ENCODE results near the gene TTC12. TPM values are rescaled to one million over a fixed set of nuclear protein-coding genes. Genes with fewer than 3 reads are reported as not detected.

TTC12 gene
- polyA plus RNA-seq, 1 of the 3 experiments (the other 2 are of a cell fraction): 15.1 TPM

DNA sequence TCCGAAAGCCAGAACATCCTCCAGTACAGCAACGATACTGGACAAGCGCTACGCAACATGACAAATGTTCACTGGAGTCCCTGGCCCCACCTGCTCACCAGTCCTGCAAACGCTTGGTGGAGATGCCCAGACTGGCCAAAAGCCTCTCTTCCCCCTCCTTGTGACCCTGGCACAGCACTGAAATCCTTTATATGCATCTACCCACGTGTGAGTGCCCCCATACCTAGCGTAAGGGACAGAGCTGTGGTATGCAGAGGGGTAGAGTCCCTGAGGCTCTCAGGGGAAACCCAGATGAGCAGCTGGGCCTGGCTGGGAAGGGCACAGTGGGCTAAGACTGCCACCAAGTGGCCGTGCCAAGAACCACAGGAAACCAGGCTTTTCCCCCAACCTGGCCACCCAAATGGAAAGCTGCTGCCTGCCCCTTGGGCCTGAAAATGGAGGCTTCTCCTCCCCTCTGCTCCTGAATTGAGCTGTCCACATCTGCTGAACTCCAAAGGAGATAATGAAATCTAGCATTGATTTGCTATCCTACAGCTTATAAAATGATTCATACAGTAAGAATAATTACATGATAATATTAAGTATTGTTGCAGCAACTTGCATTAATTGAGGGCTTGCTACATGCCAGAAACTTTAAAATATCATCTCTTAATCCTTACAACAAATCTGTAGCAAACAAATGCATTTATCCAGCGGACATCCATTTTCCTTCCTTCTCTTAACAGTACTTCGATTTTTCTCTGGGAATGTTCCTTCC lies 24.8 kb upstream of the TTC12 start:
- WGBS (ENCODE audit: low lambda C conversion rate): 62% methylated on average over 7 of the region's 10 CpGs
- H3K9me3 ChIP-seq: no peaks in the 10 kb centered on the region
- H3F3A ChIP-seq (replicated peaks; ENCODE audit: insufficient read depth): no peaks in the 10 kb centered on the region
- H3K27ac ChIP-seq (ENCODE audit: low read depth in 2 of 2, low read length in 1 of 2): no peak overlapping the region
- H4K20me1 ChIP-seq (ENCODE audit: insufficient read depth): no peaks in the 10 kb centered on the region
- no peaks in the 10 kb centered on the region for H3K27me3 ChIP-seq (ENCODE audit: insufficient read depth)
- H3K4me2 ChIP-seq: no peak overlapping the region
- POLR2A ChIA-PET: interaction anchor here (1.0 to 2.0 kb wide), 3 partner anchors 327 to 701 kb away, joined by 3 to 6 read pairs (median 5); no protein-coding TSS in a partner anchor
- H3K4me1 ChIP-seq (ENCODE audit: control insufficient read depth in 1 of 2, insufficient read depth in 2 of 2, low read depth in 1 of 2, low read length in 1 of 2): peaks cover 0 to 8% of the 10 kb centered on the region in 2 experiments; a peak in 2 of 4 replicates
- no peaks in the 10 kb centered on the region for H3K36me3 ChIP-seq (replicated peaks in 1 of 2; ENCODE audit: control insufficient read depth in 1 of 2, insufficient read depth in 2 of 2, low read length in 1 of 2)
- H3K79me2 ChIP-seq (ENCODE audit: insufficient read depth): no peaks in the 10 kb centered on the region
- no peak overlapping the region for H3K9ac ChIP-seq
- H2AFZ ChIP-seq (ENCODE audit: low read depth): no peak overlapping the region
- H3K4me3 ChIP-seq (ENCODE audit: low read depth in 2 of 2, low read length in 1 of 2): no peak overlapping the region; a peak in 1 of 4 replicates
- peak; percentile 83 for DNase-seq
- TF ChIP-seq EP300 (IDR thresholded peaks at IDR 0.05; ENCODE audit: borderline replicate concordance in 1 of 2, low read depth in 1 of 2, low read length in 1 of 2) (no peak), MXI1 (IDR thresholded peaks at IDR 0.05; ENCODE audit: low read depth, low read length) (0 out of 2 replicates have a peak, but pooled peaks have one; percentile 18), POLR2AphosphoS5 (IDR thresholded peaks at IDR 0.05; ENCODE audit: low read depth, low read length) (no peak), RCOR1 (IDR thresholded peaks at IDR 0.05; ENCODE audit: low read length) (no peak), RFX5 (IDR thresholded peaks at IDR 0.05; ENCODE audit: low read length) (0 out of 2 replicates have a peak, but pooled peaks have one; percentile 19), FOSL2 (IDR thresholded peaks at IDR 0.05; ENCODE audit: borderline replicate concordance, low read depth) (no peak), SMC3 (IDR thresholded peaks at IDR 0.05; ENCODE audit: low read depth, low read length) (peak; percentile 97), GATA2 (CRISPR knock-in tag; IDR thresholded peaks at IDR 0.05) (no peak), RAD21 (IDR thresholded peaks at IDR 0.05; ENCODE audit: low read length) (peak; percentile 100)
- TF ChIP-seq, protein P1, sequence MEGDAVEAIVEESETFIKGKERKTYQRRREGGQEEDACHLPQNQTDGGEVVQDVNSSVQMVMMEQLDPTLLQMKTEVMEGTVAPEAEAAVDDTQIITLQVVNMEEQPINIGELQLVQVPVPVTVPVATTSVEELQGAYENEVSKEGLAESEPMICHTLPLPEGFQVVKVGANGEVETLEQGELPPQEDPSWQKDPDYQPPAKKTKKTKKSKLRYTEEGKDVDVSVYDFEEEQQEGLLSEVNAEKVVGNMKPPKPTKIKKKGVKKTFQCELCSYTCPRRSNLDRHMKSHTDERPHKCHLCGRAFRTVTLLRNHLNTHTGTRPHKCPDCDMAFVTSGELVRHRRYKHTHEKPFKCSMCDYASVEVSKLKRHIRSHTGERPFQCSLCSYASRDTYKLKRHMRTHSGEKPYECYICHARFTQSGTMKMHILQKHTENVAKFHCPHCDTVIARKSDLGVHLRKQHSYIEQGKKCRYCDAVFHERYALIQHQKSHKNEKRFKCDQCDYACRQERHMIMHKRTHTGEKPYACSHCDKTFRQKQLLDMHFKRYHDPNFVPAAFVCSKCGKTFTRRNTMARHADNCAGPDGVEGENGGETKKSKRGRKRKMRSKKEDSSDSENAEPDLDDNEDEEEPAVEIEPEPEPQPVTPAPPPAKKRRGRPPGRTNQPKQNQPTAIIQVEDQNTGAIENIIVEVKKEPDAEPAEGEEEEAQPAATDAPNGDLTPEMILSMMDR (IDR thresholded peaks at IDR 0.05): peak; percentile 93
- CTCF ChIA-PET: interaction anchor here (0.6 to 4.0 kb wide), 153 partner anchors 9 to 1357 kb away, joined by 3 to 136 read pairs (median 4); partner anchors contain the start of genes NCAM1, TTC12 and ZW10
- no peaks in the 10 kb centered on the region for H3K9me2 ChIP-seq

DNA sequence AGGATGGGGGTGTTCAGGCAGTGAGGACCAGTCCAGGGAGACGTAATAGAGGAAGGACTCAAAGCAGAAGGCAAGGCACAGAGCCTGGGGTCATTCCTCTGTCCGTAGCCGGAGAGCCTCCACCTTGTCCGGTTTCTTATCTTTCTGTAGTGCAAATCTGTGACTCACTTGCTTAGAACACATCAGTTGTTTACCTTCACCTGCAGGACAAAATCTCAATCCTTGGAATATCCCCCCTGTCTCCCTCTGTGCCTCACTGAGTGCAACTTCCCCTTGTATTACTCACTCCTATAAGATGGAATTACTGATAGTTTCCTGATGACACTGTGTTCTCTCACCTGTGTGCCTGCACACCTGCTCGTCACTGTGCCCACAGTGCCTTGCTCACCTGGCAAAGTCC lies 20.4 kb upstream of the TTC12 start:
- Histone ChIP-seq H3F3A (replicated peaks; ENCODE audit: insufficient read depth) (no peaks in the 10 kb centered on the region), H3K4me3 (ENCODE audit: low read depth in 2 of 2, low read length in 1 of 2) (no peak overlapping the region), H3K4me1 (ENCODE audit: control insufficient read depth in 1 of 2, insufficient read depth in 2 of 2, low read depth in 1 of 2, low read length in 1 of 2) (peaks cover 0 to 5% of the 10 kb centered on the region in 2 experiments; a peak in 2 of 4 replicates), H3K27me3 (ENCODE audit: insufficient read depth) (no peaks in the 10 kb centered on the region), H3K79me2 (ENCODE audit: insufficient read depth) (no peaks in the 10 kb centered on the region), H2AFZ (ENCODE audit: low read depth) (no peak overlapping the region), H3K9me2 (no peaks in the 10 kb centered on the region), H4K20me1 (ENCODE audit: insufficient read depth) (no peaks in the 10 kb centered on the region), H3K9me3 (no peaks in the 10 kb centered on the region), H3K4me2 (no peak overlapping the region), H3K9ac (no peak overlapping the region), H3K36me3 (replicated peaks in 1 of 2; ENCODE audit: control insufficient read depth in 1 of 2, insufficient read depth in 2 of 2, low read length in 1 of 2) (no peaks in the 10 kb centered on the region), H3K27ac (ENCODE audit: low read depth in 2 of 2, low read length in 1 of 2) (no peak overlapping the region)
- no peak for DNase-seq
- WGBS (ENCODE audit: low lambda C conversion rate): 64% methylated on average over 5 of the region's 5 CpGs
- ChIA-PET CTCF (no interaction called here), POLR2A (no interaction called here)
- TF ChIP-seq TAF1 (IDR thresholded peaks at IDR 0.05; ENCODE audit: borderline replicate concordance, low read depth, low read length): no peak
- TF ChIP-seq, protein P2, sequence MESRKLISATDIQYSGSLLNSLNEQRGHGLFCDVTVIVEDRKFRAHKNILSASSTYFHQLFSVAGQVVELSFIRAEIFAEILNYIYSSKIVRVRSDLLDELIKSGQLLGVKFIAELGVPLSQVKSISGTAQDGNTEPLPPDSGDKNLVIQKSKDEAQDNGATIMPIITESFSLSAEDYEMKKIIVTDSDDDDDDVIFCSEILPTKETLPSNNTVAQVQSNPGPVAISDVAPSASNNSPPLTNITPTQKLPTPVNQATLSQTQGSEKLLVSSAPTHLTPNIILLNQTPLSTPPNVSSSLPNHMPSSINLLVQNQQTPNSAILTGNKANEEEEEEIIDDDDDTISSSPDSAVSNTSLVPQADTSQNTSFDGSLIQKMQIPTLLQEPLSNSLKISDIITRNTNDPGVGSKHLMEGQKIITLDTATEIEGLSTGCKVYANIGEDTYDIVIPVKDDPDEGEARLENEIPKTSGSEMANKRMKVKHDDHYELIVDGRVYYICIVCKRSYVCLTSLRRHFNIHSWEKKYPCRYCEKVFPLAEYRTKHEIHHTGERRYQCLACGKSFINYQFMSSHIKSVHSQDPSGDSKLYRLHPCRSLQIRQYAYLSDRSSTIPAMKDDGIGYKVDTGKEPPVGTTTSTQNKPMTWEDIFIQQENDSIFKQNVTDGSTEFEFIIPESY (IDR thresholded peaks at IDR 0.05; ENCODE audit: borderline replicate concordance, low read depth): no peak
- no peak for TF ChIP-seq EZH2phosphoT487 (IDR thresholded peaks at IDR 0.05; ENCODE audit: borderline replicate concordance, low read depth)
- TF ChIP-seq NFIC (IDR thresholded peaks at IDR 0.05; ENCODE audit: borderline replicate concordance): no peak
- TF ChIP-seq YY1 (IDR thresholded peaks at IDR 0.05; ENCODE audit: low read depth): no peak
- TF ChIP-seq, protein P3, sequence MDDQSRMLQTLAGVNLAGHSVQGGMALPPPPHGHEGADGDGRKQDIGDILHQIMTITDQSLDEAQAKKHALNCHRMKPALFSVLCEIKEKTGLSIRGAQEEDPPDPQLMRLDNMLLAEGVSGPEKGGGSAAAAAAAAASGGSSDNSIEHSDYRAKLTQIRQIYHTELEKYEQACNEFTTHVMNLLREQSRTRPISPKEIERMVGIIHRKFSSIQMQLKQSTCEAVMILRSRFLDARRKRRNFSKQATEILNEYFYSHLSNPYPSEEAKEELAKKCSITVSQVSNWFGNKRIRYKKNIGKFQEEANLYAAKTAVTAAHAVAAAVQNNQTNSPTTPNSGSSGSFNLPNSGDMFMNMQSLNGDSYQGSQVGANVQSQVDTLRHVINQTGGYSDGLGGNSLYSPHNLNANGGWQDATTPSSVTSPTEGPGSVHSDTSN (IDR thresholded peaks at IDR 0.05): no peak
- no peak for TF ChIP-seq SMC3 (IDR thresholded peaks at IDR 0.05; ENCODE audit: low read depth, low read length)
- TF ChIP-seq, protein P4, sequence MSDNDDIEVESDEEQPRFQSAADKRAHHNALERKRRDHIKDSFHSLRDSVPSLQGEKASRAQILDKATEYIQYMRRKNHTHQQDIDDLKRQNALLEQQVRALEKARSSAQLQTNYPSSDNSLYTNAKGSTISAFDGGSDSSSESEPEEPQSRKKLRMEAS (IDR thresholded peaks at IDR 0.05; ENCODE audit: low read depth): no peak
- TF ChIP-seq EP300 (IDR thresholded peaks at IDR 0.05; ENCODE audit: borderline replicate concordance in 1 of 2, low read depth in 1 of 2, low read length in 1 of 2): no peak
- TF ChIP-seq, protein P5, sequence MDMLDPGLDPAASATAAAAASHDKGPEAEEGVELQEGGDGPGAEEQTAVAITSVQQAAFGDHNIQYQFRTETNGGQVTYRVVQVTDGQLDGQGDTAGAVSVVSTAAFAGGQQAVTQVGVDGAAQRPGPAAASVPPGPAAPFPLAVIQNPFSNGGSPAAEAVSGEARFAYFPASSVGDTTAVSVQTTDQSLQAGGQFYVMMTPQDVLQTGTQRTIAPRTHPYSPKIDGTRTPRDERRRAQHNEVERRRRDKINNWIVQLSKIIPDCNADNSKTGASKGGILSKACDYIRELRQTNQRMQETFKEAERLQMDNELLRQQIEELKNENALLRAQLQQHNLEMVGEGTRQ (IDR thresholded peaks at IDR 0.05; ENCODE audit: borderline replicate concordance, low read depth, low read length): no peak
- no peak for TF ChIP-seq FOXM1 (IDR thresholded peaks at IDR 0.05; ENCODE audit: low read depth)
- TF ChIP-seq MXI1 (IDR thresholded peaks at IDR 0.05; ENCODE audit: low read depth, low read length): no peak
- TF ChIP-seq MEF2A (IDR thresholded peaks at IDR 0.05; ENCODE audit: borderline replicate concordance, low read depth): no peak
- TF ChIP-seq RAD21 (IDR thresholded peaks at IDR 0.05; ENCODE audit: low read length): no peak
